Occipital lobe (tissue), 2 donors: ENCODE data around the gene FAM78A. TPM values are rescaled to one million over a fixed set of nuclear protein-coding genes. Genes with fewer than 3 reads are reported as not detected.
"Not testable (repeated sequence)": the region's sequence is repeated elsewhere in the genome, so short reads cannot be mapped to it uniquely, and the experiment has no call there.

ENCODE experiments used
- DNase-seq: peaks from one replicate; lab custom pipeline; 2025; lab: John Stamatoyannopoulos, UW
- total RNA-seq: library from RNA; depleted of rRNA; stranded (reverse); fragments of >200 nt; gene quantifications from one replicate; pipeline ENCODE4 v1.2.3, GENCODE V29; 2014

The FAM78A gene
- total RNA-seq, 1 donor from 2014 or later, result 1.7 TPM

DNA sequence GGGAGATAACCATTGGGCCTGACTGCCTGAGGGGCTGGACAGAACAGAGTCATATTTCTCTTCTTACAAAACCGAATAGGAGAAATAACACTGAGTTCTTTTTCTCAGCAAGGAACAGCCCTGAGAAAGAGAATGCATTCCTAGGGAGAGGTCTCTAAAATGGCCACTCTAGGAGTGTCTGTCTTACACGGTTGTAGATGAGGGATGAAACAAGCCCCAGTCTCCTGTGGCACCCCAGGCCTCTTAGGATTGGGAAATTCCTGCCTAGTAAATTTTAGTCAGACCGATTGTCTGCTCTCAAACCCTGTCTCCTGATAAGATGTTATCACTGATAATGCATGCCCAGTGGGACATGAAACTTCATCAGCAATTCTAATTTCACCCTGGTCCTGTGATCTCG lies 64.4 kb downstream of the FAM78A start:
- not testable (repeated sequence) for DNase-seq

Other genes with a start within 250 kb of the FAM78A start
- gene AIF1L, start 180.0 kb downstream of the FAM78A start, total RNA-seq, result 17.8 TPM
- gene NUP214, start 150.9 kb downstream of the FAM78A start, total RNA-seq, result 9.5 TPM
- 5.5 TPM for gene PLPP7, start 13.2 kb upstream of the FAM78A start, total RNA-seq
- 118 TPM for gene PRRC2B, start 117.6 kb upstream of the FAM78A start, total RNA-seq
- 34.5 TPM for gene POMT1, start 226.4 kb upstream of the FAM78A start, total RNA-seq